Measurements from ENCODE around the gene HEYL. TPM values are rescaled to one million over a fixed set of nuclear protein-coding genes. Genes with fewer than 3 reads are reported as not detected.
A peak's percentile ranks its signal among the peaks of the same experiment; 100 is the strongest.

Gene HEYL
- total RNA-seq = 10 to 100 TPM in 1 of 2 donors, 1 to 10 TPM in 1; 2.6 to 51.9 TPM

- Histone ChIP-seq H3K4me1 (replicated peaks) (no peaks in the 10 kb centered on the region), H3K27me3 (replicated peaks; ENCODE audit: insufficient read depth) (no peaks in the 10 kb centered on the region), H3K36me3 (no peaks in the 10 kb centered on the region), H3K9me3 (no peaks in the 10 kb centered on the region), H3K27ac (peak within 1 kb of the TSS; percentile 59 to 65), H3K4me3 (peak within 1 kb of the TSS; percentile 30 to 36)
- no peak for TF ChIP-seq POLR2A (IDR thresholded peaks at IDR 0.05)
- peak in 2 of 4 experiments; percentile 19 to 27 for TF ChIP-seq CTCF (IDR thresholded peaks at IDR 0.05)
- intact Hi-C loops (cut with DNase I) = no loop called here
- DNase-seq (ENCODE audit: low spot score) = no peak
- whole genome bisulfite sequencing = 18% methylated on average over 57 of the region's 88 CpGs
Measured at GRCh38 chr1:39639305-39640130, at the start of gene HEYL. HEYL (minus strand) TSS chr1:39639643; CDS start chr1:39639625, 18 bp downstream.

- WGBS = 76% methylated on average over 2 of the region's 2 CpGs
- no peak for DNase-seq (ENCODE audit: low spot score)
- Histone ChIP-seq H3K27ac (no peak overlapping the region), H3K4me1 (replicated peaks) (no peaks in the 10 kb centered on the region), H3K36me3 (no peaks in the 10 kb centered on the region), H3K4me3 (no peak overlapping the region), H3K9me3 (no peaks in the 10 kb centered on the region), H3K27me3 (replicated peaks; ENCODE audit: insufficient read depth) (no peaks in the 10 kb centered on the region)
- intact Hi-C loops (cut with DNase I) = no loop called here
- TF ChIP-seq CTCF (IDR thresholded peaks at IDR 0.05) = no peak
- no peak for TF ChIP-seq POLR2A (IDR thresholded peaks at IDR 0.05)
- TF ChIP-seq POLR2AphosphoS5 (IDR thresholded peaks at IDR 0.05) = no peak
Measured at GRCh38 chr1:39689214-39689613, 49.8 kb upstream of the HEYL start.

GRCh38 chr1:39688706-39689105 lies 49.3 kb upstream of the HEYL start:
- Histone ChIP-seq H3K4me1 (replicated peaks) (no peaks in the 10 kb centered on the region), H3K27ac (no peak overlapping the region), H3K9me3 (no peaks in the 10 kb centered on the region), H3K4me3 (no peak overlapping the region), H3K27me3 (replicated peaks; ENCODE audit: insufficient read depth) (no peaks in the 10 kb centered on the region), H3K36me3 (no peaks in the 10 kb centered on the region)
- intact Hi-C loops (cut with DNase I) = no loop called here
- TF ChIP-seq POLR2A (IDR thresholded peaks at IDR 0.05) (no peak), POLR2AphosphoS5 (IDR thresholded peaks at IDR 0.05) (no peak), CTCF (IDR thresholded peaks at IDR 0.05) (no peak)
- WGBS = 71% methylated on average over 3 of the region's 3 CpGs
- no peak for DNase-seq (ENCODE audit: low spot score)

GRCh38 chr1:39687243-39687642 lies 47.8 kb upstream of the HEYL start:
- no peak for DNase-seq (ENCODE audit: low spot score)
- Histone ChIP-seq H3K36me3 (no peaks in the 10 kb centered on the region), H3K4me3 (no peak overlapping the region), H3K9me3 (no peaks in the 10 kb centered on the region), H3K4me1 (replicated peaks) (no peaks in the 10 kb centered on the region), H3K27ac (no peak overlapping the region), H3K27me3 (replicated peaks; ENCODE audit: insufficient read depth) (peaks cover 2% of the 10 kb centered on the region)
- TF ChIP-seq POLR2A (IDR thresholded peaks at IDR 0.05) = no peak
- TF ChIP-seq CTCF (IDR thresholded peaks at IDR 0.05) = no peak
- WGBS = 67% methylated on average over 2 of the region's 2 CpGs
- intact Hi-C loops (cut with DNase I) = no loop called here

- no peak for DNase-seq (ENCODE audit: low spot score)
- Histone ChIP-seq H3K36me3 (no peaks in the 10 kb centered on the region), H3K9me3 (no peaks in the 10 kb centered on the region), H3K4me3 (no peak overlapping the region), H3K4me1 (replicated peaks) (no peaks in the 10 kb centered on the region), H3K27me3 (replicated peaks; ENCODE audit: insufficient read depth) (peaks cover 3% of the 10 kb centered on the region), H3K27ac (no peak overlapping the region)
- intact Hi-C loops (cut with DNase I) = no loop called here
- WGBS = 78% methylated on average over 3 of the region's 3 CpGs
- TF ChIP-seq POLR2A (IDR thresholded peaks at IDR 0.05) (no peak), POLR2AphosphoS5 (IDR thresholded peaks at IDR 0.05) (no peak), CTCF (IDR thresholded peaks at IDR 0.05) (no peak)
Measured at GRCh38 chr1:39685071-39685470, 45.6 kb upstream of the HEYL start.
